SH-SY5Y (cell line): Measurements from ENCODE around the gene PHACTR1.

ENCODE experiments used
- GATA2 ChIP-seq: IDR thresholded peaks from 2 replicates; pipeline ENCODE4 v1.6.1; 2011; ENCODE audit warnings: mild to moderate bottlenecking, low read depth, low read length
- GATA3 ChIP-seq: IDR thresholded peaks from 2 replicates; pipeline ENCODE4 v1.6.1; 2011; ENCODE audit warnings: low read depth, mild to moderate bottlenecking, low read length, moderate library complexity

DNA sequence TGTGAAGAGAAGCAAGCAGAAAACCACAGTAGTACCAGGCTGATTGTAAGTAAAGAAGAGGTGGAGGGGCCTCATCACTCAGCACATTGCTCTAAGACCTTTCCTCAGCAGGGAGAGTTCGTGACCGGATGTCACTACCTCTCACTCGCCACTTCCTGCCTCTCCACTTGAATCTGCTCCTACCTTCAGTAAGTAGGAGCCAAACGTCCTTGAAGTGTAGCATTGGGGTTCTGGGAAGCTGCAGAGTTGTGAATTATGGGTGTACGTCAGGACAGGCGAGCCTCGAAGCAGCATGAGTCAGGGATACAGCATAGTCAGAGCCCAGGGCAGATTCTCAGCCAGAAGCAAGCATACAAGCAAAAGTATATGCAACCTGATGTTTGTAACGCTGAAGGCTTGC is 224.9 kb downstream of the PHACTR1 start:
- TF ChIP-seq GATA2 (no peak), GATA3 (no peak)
